ENCODE measurements around the gene SFSWAP.
"Not testable (repeated sequence)": the region's sequence is repeated elsewhere in the genome, so short reads cannot be mapped to it uniquely, and the experiment has no call there.

The SFSWAP gene

DNA sequence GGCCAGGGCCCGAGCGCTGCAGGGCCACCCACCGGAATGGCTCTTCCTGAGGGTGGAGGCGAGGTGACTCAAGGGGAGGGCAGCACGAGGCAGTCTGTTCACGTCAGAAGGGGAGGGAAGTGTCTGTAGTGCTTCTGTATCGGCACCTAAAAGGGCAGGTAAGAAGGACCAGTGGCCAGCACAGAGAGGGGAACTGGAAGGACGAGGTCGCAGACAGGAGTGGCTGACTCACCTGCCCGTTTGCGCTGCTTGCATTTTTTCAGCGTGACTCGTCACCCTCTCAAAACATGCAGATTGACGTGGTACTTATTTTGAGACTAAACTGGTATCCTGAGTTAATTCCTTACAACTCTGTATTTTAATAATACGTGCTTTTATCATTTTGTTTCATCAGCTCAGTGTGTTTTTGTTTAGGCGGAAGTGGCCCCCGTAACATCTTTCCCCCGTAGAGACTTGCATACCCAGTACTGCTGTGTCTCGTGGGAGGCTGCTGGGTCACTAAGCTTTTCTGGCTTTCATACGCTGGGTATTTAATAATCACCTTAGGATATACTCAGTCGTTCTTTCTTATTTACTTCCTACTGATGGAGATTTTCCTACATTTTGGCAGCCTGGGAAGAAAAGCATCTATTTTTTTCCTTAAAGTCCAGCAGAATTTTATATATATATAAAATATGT, 26.4 kb downstream of the SFSWAP start:
- no peak for DNase-seq

DNA sequence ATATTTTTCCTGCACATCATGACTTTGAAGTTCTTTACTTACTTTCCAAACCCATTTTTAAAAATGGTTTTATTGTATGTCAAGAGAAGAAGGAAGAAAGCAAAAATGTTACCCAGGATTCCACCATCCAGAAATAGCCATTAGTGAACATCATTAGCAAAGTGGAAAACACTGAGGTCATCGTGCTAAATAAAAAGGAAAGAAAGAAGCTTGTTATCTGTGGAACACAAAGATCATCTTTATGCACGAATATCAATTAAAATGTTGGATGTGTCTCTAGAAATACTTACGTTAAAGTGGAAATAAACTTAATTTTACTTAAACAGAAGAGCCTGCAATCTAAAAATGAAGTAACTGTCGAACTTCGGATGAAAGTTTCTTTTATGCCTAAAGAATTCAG, 27.3 kb downstream of the SFSWAP start:
- DNase-seq, result no peak

DNA sequence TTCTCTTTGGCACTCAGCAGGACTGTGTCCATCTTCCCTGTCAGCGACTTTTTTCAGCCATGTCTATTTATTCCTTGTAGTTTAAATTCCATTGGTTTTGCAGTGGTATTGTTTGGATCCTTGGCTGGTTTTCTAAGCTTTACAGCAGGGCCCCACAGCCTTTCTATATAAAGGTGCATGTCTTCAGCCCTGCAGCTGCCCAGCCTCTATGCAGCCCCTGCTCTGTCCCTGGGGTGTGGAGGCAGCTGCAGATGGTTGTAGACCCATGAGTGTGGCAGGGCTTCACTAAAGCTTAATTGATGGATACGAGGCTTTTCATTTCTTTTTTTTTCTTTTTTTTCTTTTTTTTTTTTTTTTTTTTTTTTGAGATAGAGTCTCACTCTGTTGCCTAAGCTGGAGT, 29.7 kb downstream of the SFSWAP start:
- no peak for DNase-seq

DNA sequence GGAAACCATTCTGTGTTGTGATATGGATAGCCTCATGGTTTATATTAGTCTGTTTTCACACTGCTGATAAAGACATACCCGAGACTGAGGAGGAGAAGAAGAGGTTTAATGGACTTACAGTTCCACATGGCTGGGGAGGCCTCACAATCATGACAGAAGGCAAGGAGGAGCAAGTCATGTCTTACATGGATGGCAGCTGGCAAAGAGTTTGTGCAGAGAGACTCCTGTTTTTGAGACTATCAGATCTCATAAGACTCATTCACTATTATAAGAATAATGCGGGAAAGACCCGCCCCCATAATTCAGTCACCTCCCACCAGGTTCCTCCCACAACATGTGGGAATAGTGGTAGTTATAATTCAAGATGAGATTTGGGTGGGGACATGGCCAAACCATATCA, 31.9 kb downstream of the SFSWAP start:
- DNase-seq, result not testable (repeated sequence)

DNA sequence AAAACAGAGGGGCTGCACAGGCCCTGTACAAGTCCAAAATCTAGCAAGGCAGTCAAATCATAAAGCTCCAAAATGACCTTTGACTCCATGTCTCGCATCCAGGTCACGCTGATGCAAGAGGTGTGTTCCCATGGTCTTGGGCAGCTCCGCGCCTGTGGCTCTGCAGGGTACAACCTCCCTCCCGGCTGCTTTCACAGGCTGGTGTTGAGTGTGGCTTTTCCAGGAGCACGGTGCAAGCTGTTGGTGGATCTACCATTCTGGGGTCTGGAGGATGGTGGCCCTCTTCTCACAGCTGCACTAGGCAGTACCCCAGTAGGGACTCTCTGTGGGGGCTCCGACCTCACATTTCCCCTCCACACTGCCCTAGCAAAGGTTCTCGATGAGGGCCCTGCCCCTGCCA, 32.5 kb downstream of the SFSWAP start:
- not testable (repeated sequence) for DNase-seq

DNA sequence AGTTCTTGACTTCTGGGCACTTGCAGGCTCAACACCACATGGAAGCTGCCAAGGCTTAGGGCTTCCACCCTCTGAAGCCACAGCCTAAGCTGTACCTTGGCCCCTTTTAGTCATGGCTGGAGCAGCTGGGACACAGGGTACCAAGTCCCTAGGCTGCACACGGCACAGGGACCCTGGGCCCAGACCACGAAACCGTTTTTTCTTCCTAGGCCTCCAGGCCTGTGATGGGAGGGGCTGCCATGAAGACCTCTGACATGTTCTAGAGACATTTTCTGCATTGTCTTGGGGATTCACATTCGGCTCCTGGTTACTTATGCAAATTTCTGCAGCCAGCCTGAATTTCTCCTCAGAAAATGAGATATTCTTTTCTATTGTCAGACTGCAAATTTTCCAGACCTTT, 33.0 kb downstream of the SFSWAP start:
- not testable (repeated sequence) for DNase-seq

DNA sequence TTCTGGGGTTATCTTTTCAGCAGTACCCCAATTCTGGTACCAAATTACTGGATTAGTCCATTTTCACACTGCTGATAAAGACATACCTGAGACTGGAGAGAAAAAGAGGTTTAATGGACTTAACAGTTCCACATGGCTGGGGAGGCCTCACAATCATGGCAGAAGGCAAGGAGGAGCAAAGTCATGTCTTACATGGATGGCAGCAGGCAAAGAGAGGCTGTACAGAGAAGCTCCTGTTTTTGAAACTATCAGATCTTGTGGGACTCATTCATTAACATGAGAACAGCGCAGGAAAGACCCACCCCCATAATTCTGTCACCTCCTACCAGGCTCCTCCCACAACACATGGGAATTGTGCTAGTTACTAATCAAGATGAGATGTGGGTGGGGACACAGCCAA, 33.8 kb downstream of the SFSWAP start:
- DNase-seq, result not testable (repeated sequence)

DNA sequence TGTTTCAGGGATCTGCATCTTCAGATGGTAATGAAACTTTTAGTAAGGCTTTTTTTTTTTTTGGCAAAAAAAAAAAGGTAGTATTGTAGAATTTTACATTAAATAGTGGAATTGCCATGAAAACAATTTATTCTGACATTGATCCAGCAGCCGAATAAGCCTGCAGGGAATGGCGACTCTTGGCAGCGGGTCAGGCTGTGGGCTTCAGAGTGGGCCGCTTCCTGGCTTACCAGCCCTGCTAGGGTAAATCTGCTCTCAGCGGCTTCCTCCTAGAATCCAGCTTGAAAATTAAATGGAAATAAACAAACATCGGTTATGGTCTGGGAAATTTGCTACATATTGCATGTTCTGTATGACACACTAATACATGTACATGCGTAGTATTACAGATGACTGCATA, 34.8 kb downstream of the SFSWAP start:
- no peak for DNase-seq

DNA sequence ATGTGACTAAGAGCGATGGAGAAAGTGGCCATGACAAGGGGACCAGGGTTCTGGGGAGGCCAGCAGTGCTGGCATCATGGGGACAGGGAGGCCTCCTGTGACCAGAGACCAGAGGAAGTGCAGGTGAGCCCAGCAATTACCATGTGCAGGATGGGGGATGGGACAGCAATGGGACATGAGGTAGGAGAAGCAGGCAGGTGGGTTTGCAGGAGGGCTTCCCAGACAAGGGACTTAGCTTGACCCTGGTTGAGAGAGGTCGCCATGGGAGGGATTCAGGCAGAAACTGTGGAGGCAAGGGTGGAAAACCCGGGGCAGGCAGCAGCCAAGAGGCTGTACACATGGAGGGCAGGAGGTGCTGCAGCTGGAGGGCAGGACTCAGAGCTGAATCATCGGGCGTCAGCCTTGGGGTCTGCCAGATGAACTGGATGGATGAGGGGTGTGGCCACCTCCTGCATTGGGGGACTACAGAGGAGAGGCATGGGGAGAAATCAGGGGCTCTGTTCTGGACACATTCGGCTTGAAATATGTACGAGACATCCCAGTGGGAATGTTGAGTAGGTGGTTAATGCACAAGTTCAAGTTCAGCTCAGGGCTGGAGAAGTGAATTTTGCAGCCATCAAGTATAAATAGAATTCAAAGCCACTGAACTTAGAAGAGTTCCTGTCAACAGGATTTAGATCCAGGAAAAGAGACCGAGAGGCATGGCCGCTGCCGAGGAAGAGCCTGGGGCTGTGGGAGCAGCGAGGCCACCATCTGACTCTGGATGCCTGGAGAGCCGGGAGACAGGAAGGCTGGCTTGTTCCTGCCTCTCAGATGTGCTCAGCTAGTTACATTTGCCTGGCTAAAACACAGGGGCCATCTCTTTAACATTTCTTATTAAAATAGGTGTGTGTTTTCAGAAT, 36.6 kb downstream of the SFSWAP start:
- no peak for DNase-seq

DNA sequence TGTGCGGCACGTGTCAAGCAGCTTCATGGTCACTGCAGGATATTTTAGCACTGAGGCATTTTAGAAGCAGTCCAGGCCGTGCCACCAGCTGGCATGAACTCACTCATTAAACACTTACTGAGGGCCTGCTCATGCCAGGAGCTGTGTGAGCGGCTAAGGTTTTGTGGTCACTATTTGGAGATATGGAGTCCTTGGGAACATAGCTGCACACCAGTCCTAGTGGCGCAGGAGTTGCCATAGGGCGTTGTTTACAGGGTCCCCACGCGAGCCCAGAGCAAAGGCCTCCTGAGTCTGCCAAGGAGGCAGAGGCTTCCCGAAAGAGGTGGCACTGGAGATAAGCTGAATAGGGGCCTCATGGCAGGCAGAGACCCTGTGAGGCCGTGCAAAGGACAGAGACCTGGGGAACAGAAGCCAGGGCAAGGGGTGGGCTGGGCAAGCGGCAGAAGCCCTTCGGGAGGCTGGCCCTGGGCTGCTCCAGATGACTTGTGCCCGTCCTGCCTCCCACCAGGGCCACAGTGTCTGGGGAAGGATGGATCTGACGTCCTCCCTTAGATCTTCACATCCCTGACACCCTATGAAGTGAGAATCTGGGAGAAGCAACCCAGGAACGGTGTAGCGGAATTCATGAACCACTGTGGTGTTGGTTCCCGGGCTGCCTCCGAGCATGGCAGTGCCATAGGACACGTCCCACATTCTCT, 38.9 kb downstream of the SFSWAP start:
- no peak for DNase-seq

DNA sequence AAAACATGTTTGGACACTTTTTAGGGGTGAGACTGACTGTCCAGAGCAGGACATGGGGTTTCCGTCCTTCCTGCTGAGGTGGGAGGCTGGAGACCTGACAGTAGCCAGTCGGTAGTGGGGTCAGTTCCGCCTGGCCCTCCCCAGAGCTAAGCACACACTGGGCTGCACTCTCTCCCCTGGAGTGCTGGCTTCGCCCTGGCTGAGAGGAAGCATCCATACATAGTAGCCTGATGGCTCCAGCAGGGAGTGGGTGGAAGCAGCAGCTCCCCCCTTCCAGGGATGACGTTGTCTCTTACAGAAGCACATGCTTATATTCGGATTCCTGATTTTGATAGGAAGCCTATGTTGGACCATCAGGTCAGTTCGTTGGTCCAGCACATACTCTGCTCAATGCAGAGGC, 40.4 kb downstream of the SFSWAP start:
- no peak for DNase-seq

DNA sequence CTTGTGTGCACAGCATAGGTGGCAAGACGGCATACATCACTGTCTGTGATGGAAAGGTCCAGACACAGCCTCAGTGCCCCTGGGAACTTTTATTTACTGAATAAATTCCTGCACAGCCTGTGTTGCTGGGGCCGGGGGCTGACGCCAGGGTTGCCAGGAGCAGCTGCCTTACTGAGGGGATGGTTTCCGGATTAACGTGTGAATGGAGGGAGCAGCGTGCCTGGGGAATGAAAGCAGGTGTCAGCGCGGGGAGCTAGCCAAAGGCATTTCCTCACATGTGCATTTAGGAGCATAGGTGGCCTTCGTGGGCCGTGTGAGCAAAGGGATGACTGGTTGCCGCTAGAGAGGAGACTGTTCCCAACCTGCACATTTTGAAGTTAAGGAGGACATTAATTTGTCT, 41.6 kb downstream of the SFSWAP start:
- DNase-seq, result no peak

DNA sequence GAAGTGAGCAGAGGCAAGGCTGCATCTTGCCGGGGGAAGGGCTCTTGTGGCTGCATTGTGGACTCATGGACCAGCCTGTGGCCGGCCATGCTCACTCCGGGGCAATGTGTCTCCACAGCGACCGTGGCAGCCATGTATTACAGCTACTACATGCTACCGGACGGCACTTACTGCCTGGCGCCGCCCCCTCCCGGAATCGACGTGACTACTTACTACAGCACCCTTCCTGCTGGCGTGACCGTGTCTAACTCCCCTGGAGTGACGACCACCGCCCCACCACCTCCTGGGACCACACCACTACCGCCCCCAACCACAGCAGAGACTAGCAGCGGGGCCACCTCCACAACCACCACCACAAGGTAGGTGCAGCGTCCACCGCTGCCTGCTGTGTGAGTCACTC, 42.1 kb downstream of the SFSWAP start:
- DNase-seq, result no peak

DNA sequence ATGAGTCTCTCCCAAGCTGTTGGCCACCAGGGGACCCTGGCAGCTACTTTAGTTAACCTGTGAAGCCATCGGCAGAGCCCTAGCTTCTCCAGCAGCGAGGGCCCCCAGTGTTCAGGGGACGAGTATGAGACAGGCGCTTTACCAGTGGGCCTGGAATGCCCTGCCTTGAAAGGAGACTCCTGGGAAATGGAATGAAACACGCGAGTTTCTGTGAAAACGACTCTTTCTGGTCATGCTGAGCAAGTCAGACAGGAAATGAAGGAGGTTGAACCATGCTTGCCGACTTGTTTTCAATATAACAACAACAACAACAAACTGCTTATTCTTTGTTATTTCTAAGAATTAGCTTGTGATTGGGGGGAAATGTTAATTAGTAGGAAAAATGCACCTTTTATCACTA, 42.9 kb downstream of the SFSWAP start:
- no peak for DNase-seq

DNA sequence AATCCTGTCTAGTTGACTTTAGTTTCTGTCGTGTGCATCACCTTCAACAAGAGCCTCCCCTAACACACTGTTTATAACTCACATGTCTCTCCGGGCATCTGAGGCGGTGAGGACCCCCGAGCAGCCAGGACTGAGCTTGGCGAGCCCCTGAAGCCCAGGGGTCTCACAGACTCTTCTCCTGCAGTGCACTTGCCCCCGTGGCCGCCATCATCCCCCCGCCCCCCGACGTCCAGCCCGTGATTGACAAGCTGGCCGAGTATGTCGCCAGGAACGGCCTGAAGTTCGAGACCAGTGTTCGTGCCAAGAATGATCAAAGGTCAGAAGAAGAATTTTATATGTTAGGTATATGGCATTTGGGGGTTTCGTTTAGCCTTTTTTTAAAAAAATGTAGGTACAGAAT, 43.3 kb downstream of the SFSWAP start:
- DNase-seq, result no peak

DNA sequence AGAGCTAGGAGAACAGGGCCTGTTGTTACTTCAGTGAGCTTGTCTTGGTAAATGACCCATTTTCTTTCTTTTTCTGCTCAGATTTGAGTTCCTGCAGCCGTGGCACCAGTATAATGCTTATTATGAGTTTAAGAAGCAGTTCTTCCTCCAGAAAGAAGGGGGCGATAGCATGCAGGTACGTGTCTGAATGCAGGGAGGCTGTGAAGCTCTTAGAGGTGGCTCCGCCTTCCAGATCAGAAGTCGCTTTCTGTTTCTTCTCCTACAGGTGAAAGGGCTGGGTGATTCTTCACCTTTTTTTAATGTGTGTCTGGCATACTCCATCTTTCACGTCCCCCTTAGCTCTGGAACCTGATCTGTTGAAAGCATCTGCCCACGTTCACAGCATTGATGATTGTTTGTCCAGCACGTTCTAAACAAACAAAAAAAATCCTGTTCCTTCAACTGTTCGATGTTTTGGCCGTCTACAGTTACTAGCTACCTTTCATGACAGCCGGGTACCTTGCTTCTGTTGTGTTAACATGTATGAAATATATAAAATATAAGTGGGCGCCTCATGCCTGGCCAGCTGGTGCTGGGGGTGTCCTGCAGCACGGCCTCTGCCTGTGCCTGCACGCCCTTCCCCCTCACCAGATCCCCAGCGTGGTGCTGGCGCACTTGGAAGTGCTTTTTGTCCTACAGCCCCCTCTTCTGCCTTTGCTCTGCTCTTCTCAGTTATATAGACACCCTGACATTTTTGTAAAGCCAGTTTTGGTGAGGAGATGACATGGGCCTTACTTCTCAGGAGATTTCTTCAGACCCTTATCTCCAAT, 44.6 kb downstream of the SFSWAP start:
- no peak for DNase-seq

DNA sequence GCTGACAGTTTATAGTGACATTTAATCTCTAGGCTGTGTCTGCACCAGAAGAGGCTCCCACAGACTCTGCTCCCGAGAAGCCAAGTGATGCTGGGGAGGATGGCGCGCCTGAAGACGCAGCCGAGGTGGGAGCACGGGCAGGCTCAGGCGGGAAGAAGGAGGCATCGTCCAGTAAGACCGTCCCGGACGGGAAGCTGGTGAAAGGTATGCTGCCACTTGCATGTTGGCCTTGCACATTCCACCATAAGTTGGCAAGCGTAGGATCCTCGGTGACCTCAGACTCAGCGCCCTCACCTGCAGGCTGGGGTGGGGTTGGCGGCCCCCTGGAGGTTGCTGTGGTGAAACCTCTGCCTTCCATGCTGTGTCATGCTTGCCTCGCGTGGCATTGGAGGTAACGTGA, 45.6 kb downstream of the SFSWAP start:
- no peak for DNase-seq

DNA sequence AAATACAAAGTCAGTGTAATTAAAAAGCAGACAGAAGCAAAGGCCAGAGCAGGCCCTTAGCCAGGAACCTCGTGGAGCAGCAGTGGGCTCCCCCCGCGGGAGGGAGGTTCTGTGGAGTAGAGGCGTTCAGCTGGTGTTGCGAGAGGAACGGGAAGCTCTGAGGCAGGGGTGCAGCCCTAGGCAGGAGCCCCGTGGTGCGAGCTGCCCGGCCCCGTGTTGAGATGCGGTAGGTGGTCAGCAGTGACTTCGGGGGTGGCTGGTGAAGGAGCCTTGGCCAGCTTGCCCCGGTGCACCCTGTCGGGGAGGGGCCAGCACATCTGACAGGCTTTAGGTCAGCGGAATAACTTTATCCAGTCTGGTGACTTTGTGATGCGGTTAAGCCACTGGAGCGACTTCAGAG, 46.2 kb downstream of the SFSWAP start:
- no peak for DNase-seq

DNA sequence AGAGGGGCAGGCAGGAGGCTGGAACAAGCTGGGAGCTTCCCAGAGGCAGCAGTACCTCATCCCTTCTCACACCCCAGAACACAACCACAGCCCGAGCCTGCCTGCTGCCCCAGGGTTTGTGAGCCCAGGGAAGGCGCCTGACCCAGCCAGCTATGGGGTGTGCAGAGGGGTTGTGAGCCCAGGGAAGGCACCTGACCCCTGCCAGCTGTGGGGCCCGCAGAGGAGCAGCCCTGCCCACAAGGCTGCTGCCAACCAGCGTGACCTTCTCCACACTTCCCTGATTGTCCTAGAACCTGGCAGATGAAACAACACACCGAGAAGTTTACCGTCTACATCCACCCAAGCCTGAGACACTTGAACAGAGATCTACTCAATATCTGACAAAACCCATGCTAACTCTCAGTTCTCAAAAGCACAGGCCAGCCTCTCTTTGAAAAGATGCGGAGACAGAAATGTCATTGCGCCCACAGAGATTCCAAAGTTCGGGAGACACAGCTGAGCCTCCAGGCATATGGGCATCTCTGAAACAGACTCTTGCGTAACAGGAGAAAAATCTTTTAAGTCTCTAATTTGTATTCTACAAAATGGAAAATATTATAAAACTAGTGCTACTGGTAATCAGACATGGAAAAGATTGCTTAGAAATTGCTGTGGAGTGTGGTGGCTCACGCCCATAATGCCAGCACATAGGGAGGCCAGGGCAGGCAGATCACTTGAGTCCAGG, 47.3 kb downstream of the SFSWAP start:
- DNase-seq, result no peak

DNA sequence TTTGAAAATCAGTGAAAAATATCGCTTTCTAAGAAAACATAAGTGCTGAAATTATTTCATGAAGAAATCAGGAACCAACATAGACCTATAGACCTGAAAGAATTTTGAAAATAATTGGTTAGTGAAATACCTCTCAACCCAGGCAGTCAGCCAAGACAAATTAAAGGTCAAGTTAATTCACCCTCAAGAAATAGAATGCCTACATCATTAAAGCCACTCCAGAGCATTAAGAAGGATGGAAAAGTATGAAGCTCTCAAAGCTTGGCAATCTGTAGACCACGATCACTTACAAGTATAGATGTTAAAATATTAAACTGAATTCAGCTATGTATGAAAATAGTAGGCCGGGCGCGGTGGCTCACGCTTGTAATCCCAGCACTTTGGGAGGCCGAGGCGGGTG, 48.3 kb downstream of the SFSWAP start:
- DNase-seq, result no peak

DNA sequence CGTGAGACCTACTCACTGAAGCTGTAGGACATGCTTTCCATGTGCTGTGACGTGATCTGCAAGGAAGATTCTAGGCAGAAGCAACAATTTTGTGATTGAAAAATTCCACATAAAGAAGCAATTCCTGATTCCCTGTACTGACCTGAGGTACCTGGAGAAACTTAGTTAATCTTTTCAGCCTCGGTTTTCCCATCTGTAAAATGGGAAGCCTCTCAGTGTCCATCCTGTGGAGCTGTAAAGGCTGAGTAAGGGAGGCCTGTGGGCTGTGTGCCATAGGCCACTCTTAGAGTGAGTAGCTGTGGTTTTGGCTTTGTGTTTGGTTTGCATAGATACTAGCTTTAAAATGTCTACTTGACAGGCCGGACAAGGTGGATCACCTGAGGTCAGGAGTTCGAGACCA, 50.7 kb downstream of the SFSWAP start:
- DNase-seq, result no peak

DNA sequence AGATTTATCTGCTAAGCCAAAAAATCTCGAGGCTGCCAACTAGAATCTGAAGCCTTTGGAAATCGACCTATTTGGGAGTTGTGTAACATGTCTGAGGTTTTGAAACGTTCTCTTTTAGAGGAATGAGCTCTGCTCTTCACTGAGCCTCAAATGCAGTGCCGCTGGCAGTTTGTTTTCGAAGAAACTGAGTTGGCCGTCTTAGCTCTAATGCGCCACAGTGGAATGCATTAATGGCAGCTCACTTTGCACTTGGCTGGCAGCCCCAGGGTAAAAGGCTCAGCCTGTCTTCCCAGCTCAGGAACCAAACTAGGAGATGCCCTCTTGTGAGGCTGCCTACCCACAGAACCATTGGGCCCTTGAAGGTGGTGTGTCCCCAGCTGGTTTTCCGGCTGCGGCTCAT, 53.8 kb downstream of the SFSWAP start:
- no peak for DNase-seq
